VCaP (cell line): Measurements from ENCODE around the gene OR13C2.
"Not testable (repeated sequence)": the region's sequence is repeated elsewhere in the genome, so short reads cannot be mapped to it uniquely, and the experiment has no call there.

Experiments
- H3K27ac ChIP-seq: fragments of 450-650 bp; 2 replicates; pipeline ENCODE4 v1.5.1; 2017
- TF ChIP-seq, protein P1 (sequence below): fragments of 450-650 bp; conservative IDR thresholded peaks from 2 replicates; pipeline ENCODE4 v1.5.1; 2017; ENCODE audit warnings: mild to moderate bottlenecking, moderate library complexity

OR13C2 gene, protein sequence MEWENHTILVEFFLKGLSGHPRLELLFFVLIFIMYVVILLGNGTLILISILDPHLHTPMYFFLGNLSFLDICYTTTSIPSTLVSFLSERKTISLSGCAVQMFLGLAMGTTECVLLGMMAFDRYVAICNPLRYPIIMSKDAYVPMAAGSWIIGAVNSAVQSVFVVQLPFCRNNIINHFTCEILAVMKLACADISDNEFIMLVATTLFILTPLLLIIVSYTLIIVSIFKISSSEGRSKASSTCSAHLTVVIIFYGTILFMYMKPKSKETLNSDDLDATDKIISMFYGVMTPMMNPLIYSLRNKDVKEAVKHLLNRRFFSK

DNA sequence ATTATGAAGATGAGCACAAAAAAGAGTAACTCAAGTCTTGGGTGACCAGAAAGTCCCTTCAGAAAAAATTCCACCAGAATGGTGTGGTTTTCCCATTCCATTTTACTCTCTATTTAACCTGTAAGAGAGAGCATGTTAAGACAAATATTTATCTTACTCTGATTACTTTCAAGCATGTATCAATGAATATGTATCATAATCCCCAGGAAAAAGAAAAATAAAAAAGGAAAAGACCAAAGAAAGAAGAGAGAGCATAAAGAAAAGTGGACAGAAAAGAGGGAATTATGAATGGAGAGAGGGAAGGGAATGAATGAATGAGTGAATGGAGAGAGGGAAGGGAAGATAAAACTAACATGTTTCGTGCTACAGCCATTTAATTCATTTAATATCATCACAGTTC is at the start of gene OR13C2:
OR13C2 (minus strand) TSS at position 101 of the 400 bp plus-strand sequence; CDS start at position 101, 0 bp downstream.
- not testable (repeated sequence) for H3K27ac ChIP-seq

DNA sequence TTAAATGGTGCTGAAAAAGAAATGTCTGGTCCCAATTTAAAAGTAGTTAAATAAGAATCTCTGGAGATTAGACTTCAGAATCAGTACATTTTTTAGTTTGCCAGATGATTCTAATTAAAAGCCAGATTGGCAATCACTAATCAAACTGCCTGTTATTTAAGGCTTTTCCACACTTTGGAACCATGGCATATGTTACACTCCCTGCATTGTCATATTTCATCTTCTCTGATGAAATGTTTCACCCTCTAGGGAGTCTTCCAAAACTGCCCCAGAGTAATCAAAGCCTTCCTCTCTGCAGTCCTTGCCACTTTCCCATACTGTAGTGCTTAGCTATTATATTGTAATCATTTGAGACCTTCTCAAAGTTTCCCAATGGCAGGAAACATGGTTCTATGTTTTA is 30.0 kb upstream of the OR13C2 start:
- no peak overlapping the region for H3K27ac ChIP-seq
- TF ChIP-seq, protein P1, sequence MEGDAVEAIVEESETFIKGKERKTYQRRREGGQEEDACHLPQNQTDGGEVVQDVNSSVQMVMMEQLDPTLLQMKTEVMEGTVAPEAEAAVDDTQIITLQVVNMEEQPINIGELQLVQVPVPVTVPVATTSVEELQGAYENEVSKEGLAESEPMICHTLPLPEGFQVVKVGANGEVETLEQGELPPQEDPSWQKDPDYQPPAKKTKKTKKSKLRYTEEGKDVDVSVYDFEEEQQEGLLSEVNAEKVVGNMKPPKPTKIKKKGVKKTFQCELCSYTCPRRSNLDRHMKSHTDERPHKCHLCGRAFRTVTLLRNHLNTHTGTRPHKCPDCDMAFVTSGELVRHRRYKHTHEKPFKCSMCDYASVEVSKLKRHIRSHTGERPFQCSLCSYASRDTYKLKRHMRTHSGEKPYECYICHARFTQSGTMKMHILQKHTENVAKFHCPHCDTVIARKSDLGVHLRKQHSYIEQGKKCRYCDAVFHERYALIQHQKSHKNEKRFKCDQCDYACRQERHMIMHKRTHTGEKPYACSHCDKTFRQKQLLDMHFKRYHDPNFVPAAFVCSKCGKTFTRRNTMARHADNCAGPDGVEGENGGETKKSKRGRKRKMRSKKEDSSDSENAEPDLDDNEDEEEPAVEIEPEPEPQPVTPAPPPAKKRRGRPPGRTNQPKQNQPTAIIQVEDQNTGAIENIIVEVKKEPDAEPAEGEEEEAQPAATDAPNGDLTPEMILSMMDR = no peak

DNA sequence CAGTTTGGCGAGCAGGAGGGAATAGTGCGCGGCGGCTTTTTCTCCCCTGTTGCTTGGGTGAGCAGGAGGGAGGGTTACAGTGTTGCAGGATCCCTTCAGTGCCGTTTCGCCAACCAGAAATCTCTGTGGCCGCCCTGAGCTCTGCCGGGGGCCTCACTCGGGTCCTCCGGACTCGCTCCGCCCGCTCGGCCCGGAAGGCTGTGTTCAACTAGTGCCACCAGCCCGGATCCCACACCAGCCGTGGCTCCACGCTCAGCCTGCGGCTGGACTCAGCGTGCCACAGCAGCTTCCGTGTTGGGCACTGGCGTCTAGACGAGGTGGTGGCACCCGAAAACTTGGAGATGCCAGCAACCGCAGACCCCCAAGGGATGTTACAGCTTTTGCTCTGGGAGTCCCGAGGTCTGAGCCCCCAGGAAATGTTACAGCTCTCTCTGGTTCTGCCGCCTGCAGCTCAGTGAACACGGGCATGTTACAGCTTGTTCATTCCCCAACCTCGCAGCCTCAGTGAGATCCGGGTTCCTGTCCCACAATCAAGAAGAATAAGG is 28.6 kb upstream of the OR13C2 start:
- no peak overlapping the region for H3K27ac ChIP-seq
- TF ChIP-seq, protein P1 = no peak

- not testable (repeated sequence) for H3K27ac ChIP-seq
Observed at GRCh38 chr9:104625964-104626363, 20.5 kb upstream of the OR13C2 start.

DNA sequence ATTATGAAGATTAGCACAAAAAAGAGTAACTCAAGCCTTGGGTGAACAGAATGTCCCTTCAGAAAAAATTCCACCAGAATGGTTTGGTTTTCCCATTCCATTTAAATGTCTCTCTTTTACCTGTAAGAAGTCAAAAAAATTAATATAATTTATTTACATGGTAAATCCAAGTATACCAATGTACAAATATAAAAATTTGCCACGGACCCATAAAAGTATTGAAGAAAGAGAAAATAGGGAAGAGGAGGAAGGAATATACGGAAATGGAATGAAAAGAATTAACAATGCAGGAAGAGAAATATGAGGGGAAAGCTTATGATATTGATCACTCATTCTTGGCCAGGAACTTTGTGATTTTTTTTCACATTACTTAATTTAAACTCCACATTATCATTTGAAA is 12.7 kb upstream of the OR13C2 start, which contains the start of gene OR13C9:
OR13C9 (minus strand) TSS at position 101 of the 400 bp plus-strand sequence; CDS start at position 101, 0 bp downstream.
- H3K27ac ChIP-seq = no peak within 1 kb of the TSS
- TF ChIP-seq, protein P1 = no peak

DNA sequence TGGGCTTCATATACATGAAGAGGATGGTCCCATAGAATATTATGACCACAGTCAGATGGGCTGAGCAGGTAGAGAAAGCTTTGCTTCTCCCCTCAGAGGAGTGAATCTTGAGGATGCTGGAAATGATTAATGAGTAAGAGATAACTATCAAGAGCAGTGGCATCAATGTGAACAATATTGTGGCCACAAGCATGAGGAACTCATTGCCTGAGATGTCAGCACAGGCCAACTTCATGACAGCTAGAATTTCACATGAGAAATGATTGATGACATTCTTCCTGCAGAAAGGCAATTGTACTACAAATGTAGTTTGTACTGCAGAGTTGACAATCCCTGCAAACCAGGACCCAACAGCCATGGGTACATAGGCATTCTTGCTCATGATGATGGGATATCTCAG is 12.0 kb upstream of the OR13C2 start:
- TF ChIP-seq, protein P1 = no peak

GRCh38 chr9:104611213-104611612 is 5.8 kb upstream of the OR13C2 start:
- no peak overlapping the region for H3K27ac ChIP-seq
- TF ChIP-seq, protein P1 = no peak

More for the DNA sequence above, 12.0 kb upstream of the OR13C2 start:
- no peak overlapping the region for H3K27ac ChIP-seq

DNA sequence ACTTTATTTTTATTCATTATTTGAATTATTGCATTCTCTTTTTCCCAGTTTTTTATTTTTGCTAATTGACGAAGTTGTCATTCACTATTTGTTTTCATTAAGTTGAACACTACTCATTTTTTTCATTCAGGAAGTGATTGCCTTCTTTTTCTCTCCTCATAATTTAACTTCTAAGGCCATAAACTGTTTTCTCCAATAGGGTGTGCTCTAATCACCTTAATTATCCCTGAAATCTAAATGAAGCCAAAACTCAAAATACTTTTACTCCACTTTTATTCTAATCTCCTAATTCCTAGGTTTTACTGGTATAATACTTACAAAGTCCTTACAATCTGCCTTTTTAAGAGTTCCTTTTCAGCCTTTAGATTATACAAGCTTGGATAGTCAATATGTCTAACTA is 2.9 kb upstream of the OR13C2 start:
- TF ChIP-seq, protein P1 = peak; percentile 46

More for the DNA sequence above, 2.9 kb upstream of the OR13C2 start:
- H3K27ac ChIP-seq = no peak overlapping the region
